Esophagus muscularis mucosa (tissue), 3 donors: Measurements from ENCODE around the gene CCDC80.

Source experiments
- CTCF ChIP-seq, 3 experiments: fragments of 200-600 bp in 2 of 3; fragments of 450-650 bp in 1 of 3; sonication (generic) in 2 of 3; IDR thresholded peaks; one replicate each; pipeline ENCODE4 v1.5.1; 2017 to 2019; ENCODE audit warnings: antibody characterized with exemption in 3 of 3, mild to moderate bottlenecking in 2 of 3, moderate library complexity in 1 of 3
- POLR2AphosphoS5 ChIP-seq, 2 donors: sonication (generic); formaldehyde crosslinking; IDR thresholded peaks; one replicate each; pipeline ENCODE4 v1.6.1; 2017; ENCODE audit warnings: antibody characterized with exemption in 2 of 2

GRCh38 chr3:112555535-112556170, 85.3 kb downstream of the CCDC80 start:
- TF ChIP-seq CTCF (IDR thresholded peaks at IDR 0.05): no peak
- no peak for TF ChIP-seq POLR2AphosphoS5 (IDR thresholded peaks at IDR 0.05)
